Activated CD8-positive, alpha-beta memory T cell treated with anti-CD3 and anti-CD28 coated beads, Interleukin-2, amount 50 U/mL, for 24 hours (primary cell): Measurements from ENCODE around the gene EFNB2.

Experiments used
- DNase-seq: peaks from one replicate; pipeline ENCODE4 v3.0.0-alpha.2; 2020; ENCODE audit errors: extremely low read depth

The EFNB2 gene

GRCh38 chr13:106525865-106526264 is 9.6 kb downstream of the EFNB2 start:
- DNase-seq: no peak

GRCh38 chr13:106524108-106524507 is 11.4 kb downstream of the EFNB2 start:
- no peak for DNase-seq

GRCh38 chr13:106523576-106523975 is 11.9 kb downstream of the EFNB2 start:
- no peak for DNase-seq

- DNase-seq: no peak
These were observed 12.4 kb downstream of the EFNB2 start for GRCh38 chr13:106522898-106523525.

- no peak for DNase-seq
These were observed 13.3 kb downstream of the EFNB2 start for GRCh38 chr13:106522112-106522705.

GRCh38 chr13:106521095-106521799 is 14.2 kb downstream of the EFNB2 start:
- DNase-seq: no peak

GRCh38 chr13:106520251-106521054 is 15.0 kb downstream of the EFNB2 start:
- DNase-seq: no peak

GRCh38 chr13:106518512-106518911 is 16.9 kb downstream of the EFNB2 start:
- no peak for DNase-seq

GRCh38 chr13:106517109-106517847 is 18.2 kb downstream of the EFNB2 start:
- DNase-seq: no peak

GRCh38 chr13:106515635-106516254 is 19.7 kb downstream of the EFNB2 start:
- no peak for DNase-seq

- DNase-seq: no peak
These were observed 20.4 kb downstream of the EFNB2 start for GRCh38 chr13:106514928-106515634.

GRCh38 chr13:106513025-106513983 is 22.2 kb downstream of the EFNB2 start:
- no peak for DNase-seq

GRCh38 chr13:106507560-106508274 is 27.7 kb downstream of the EFNB2 start:
- DNase-seq: no peak

GRCh38 chr13:106506286-106506685 is 29.2 kb downstream of the EFNB2 start:
- DNase-seq: no peak

GRCh38 chr13:106505732-106506131 is 29.7 kb downstream of the EFNB2 start:
- DNase-seq: no peak

- DNase-seq: no peak
These were observed 30.2 kb downstream of the EFNB2 start for GRCh38 chr13:106505295-106505694.

GRCh38 chr13:106503730-106504453 is 31.6 kb downstream of the EFNB2 start:
- DNase-seq: no peak

GRCh38 chr13:106503272-106503671 is 32.2 kb downstream of the EFNB2 start:
- DNase-seq: no peak
